SK-N-MC (cell line): ENCODE measurements around the gene HMGXB4.

ENCODE experiments used
- EZH2 ChIP-seq: fragments of 200-600 bp; sonication (generic); IDR thresholded peaks from one replicate; pipeline ENCODE4 v1.6.1; 2017; ENCODE audit warnings: antibody characterized with exemption
- FOXP2 ChIP-seq: optimal IDR thresholded peaks from 2 replicates; pipeline ENCODE3; 2011; ENCODE audit warnings: mild to moderate bottlenecking, moderate library complexity; ENCODE audit not compliant: insufficient read depth; ENCODE audit errors: extremely low read length, control extremely low read depth
- POLR2AphosphoS5 ChIP-seq: IDR thresholded peaks from 2 replicates; pipeline ENCODE4 v1.6.1; 2012; ENCODE audit warnings: mild to moderate bottlenecking, low read depth, low read length, borderline replicate concordance

DNA sequence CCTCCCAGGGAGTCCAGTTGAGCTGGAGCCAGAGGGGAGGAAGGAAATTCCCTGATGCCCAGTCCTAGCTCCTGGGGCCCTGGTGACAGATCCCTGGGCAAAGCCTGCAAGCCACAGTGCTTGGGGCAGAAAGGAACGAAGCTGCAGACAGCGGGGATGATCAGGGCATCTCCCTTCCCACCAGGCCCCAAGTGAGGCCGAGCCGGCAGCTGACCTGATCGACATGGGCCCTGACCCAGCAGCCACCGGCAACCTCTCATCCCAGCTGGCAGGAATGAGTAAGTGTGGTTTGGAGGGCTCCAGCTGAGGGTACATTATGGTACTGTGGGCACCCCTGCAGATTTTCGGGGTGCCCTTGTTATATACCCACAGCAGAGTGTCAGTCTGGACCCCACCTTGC is 75.9 kb downstream of the HMGXB4 start:
- no peak for TF ChIP-seq POLR2AphosphoS5
- TF ChIP-seq EZH2 = no peak
- TF ChIP-seq FOXP2 = no peak
